T-helper 1 cell treated with Interleukin-12 subunit alpha and Interleukin-12 subunit beta and Interleukin-4 antibody, amounts not matched to agents 30 ng/mL and 1 ng/mL, for 36 hours (primary cell): Measurements from ENCODE around the gene FCHSD2. TPM values are rescaled to one million over a fixed set of nuclear protein-coding genes. Genes with fewer than 3 reads are reported as not detected.
"Not testable (repeated sequence)": the region's sequence is repeated elsewhere in the genome, so short reads cannot be mapped to it uniquely, and the experiment has no call there.

Experiments
- intact Hi-C: fragments of 100-400 bp; cut with micrococcal nuclease; formaldehyde crosslinking; loops from one replicate; pipeline ENCODE4 v1.15.1; 2024
- total RNA-seq: library from RNA; stranded (reverse); gene quantifications from 2 replicates; pipeline ENCODE4 v1.2.3, GENCODE V29; 2022

The FCHSD2 gene
- total RNA-seq, 1 donor from 2014 or later = 62.6 TPM

- intact Hi-C loops = loop anchor here (1.0 kb wide), 1 partner anchor 10 kb away; no protein-coding TSS in a partner anchor
These were observed 10.9 kb upstream of the FCHSD2 start for GRCh38 chr11:73152861-73153483.

GRCh38 chr11:73152086-73152853, 10.2 kb upstream of the FCHSD2 start:
- intact Hi-C loops = no loop called here

- intact Hi-C loops = no loop called here
These were observed 9.3 kb upstream of the FCHSD2 start for GRCh38 chr11:73151416-73151815.

GRCh38 chr11:73149105-73149504, 7.0 kb upstream of the FCHSD2 start:
- intact Hi-C loops = loop anchor here (10.0 kb wide), 2 partner anchors 616 to 1246 kb away; partner anchors contain the start of genes PGM2L1 and RAB6A

GRCh38 chr11:73147771-73148681, 5.9 kb upstream of the FCHSD2 start:
- intact Hi-C loops = loop anchor here (10.0 kb wide), 2 partner anchors 617 to 1247 kb away; partner anchors contain the start of genes PGM2L1 and RAB6A

GRCh38 chr11:73145986-73146575, 4.0 kb upstream of the FCHSD2 start:
- intact Hi-C loops = loop anchor here (10.0 kb wide), 2 partner anchors 619 to 1249 kb away; partner anchors contain the start of genes PGM2L1 and RAB6A

GRCh38 chr11:73143126-73143838, 1.2 kb upstream of the FCHSD2 start:
- intact Hi-C loops = loop anchor here (1.0 to 10.0 kb wide), 9 partner anchors 10 to 1252 kb away; partner anchors contain the start of genes LRRC51, NUMA1, PGM2L1 and RAB6A

GRCh38 chr11:73141309-73142127, 600 bp downstream of the FCHSD2 start:
- intact Hi-C loops = loop anchor here (1.0 to 10.0 kb wide), 11 partner anchors 107 to 1253 kb away; partner anchors contain the start of genes ARAP1, FAM168A, LRRC51 and NUMA1

GRCh38 chr11:73141031-73141308, 1.1 kb downstream of the FCHSD2 start:
- intact Hi-C loops = loop anchor here (2.0 to 10.0 kb wide), 6 partner anchors 106 to 1254 kb away; partner anchors contain the start of genes LRRC51, NUMA1, PGM2L1 and RAB6A

- intact Hi-C loops = loop anchor here (1.0 to 10.0 kb wide), 7 partner anchors 38 to 1254 kb away; partner anchors contain the start of genes LRRC51, NUMA1, PGM2L1 and RAB6A
These were observed 1.7 kb downstream of the FCHSD2 start for GRCh38 chr11:73140213-73141030.

GRCh38 chr11:73139476-73140198, 2.5 kb downstream of the FCHSD2 start:
- intact Hi-C loops = loop anchor here (1.0 to 10.0 kb wide), 7 partner anchors 39 to 1255 kb away; partner anchors contain the start of genes LRRC51, NUMA1, PGM2L1 and RAB6A

GRCh38 chr11:73137944-73138274, 4.2 kb downstream of the FCHSD2 start:
- intact Hi-C loops = loop anchor here (1.0 kb wide), 1 partner anchor 214 kb away; no protein-coding TSS in a partner anchor

GRCh38 chr11:73137262-73137943, 4.7 kb downstream of the FCHSD2 start:
- intact Hi-C loops = loop anchor here (1.0 kb wide), 1 partner anchor 213 kb away; no protein-coding TSS in a partner anchor

GRCh38 chr11:73136722-73137121, 5.4 kb downstream of the FCHSD2 start:
- intact Hi-C loops = loop anchor here (1.0 kb wide), 1 partner anchor 212 kb away; no protein-coding TSS in a partner anchor

- intact Hi-C loops = no loop called here
These were observed 6.5 kb downstream of the FCHSD2 start for GRCh38 chr11:73135346-73136284.

- intact Hi-C loops = not testable (repeated sequence)
These were observed 9.8 kb downstream of the FCHSD2 start for GRCh38 chr11:73132349-73132748.
